Rectal smooth muscle tissue (tissue), 1 donor: ENCODE data around the gene DES.
A peak's percentile ranks its signal among the peaks of the same experiment; 100 is the strongest.
"Not testable (repeated sequence)": the region's sequence is repeated elsewhere in the genome, so short reads cannot be mapped to it uniquely, and the experiment has no call there.

Source experiments
- H3K27ac ChIP-seq: one replicate; pipeline ENCODE4 v1.7.0; 2013; ENCODE audit warnings: low read depth, low read length, inconsistent platforms
- H3K27me3 ChIP-seq: one replicate; pipeline ENCODE4 v1.7.0; 2013; ENCODE audit warnings: low read length; ENCODE audit not compliant: control insufficient read depth, insufficient read depth
- H3K36me3 ChIP-seq: one replicate; pipeline ENCODE4 v1.7.0; 2013; ENCODE audit warnings: low read length; ENCODE audit not compliant: control insufficient read depth, insufficient read depth
- H3K4me1 ChIP-seq: one replicate; pipeline ENCODE4 v1.7.0; 2013; ENCODE audit warnings: low read length; ENCODE audit not compliant: control insufficient read depth, insufficient read depth
- H3K4me3 ChIP-seq: one replicate; pipeline ENCODE4 v1.7.0; 2013; ENCODE audit warnings: low read length
- H3K9ac ChIP-seq: one replicate; pipeline ENCODE4 v1.7.0; 2013; ENCODE audit warnings: low read length

The DES gene

GRCh38 chr2:219388121-219388906 lies 29.9 kb upstream of the DES start:
- Histone ChIP-seq H3K4me1 (peaks cover 9% of the 10 kb centered on the region), H3K9ac (no peak overlapping the region), H3K4me3 (peak overlapping the region; percentile 11)

GRCh38 chr2:219388907-219389156 lies 29.3 kb upstream of the DES start:
- Histone ChIP-seq H3K27me3 (no peaks in the 10 kb centered on the region), H3K36me3 (peaks cover 20% of the 10 kb centered on the region), H3K4me3 (peak overlapping the region; percentile 11), H3K27ac (peak overlapping the region; percentile 75), H3K4me1 (peaks cover 9% of the 10 kb centered on the region), H3K9ac (no peak overlapping the region)

More at GRCh38 chr2:219388121-219388906, 29.9 kb upstream of the DES start:
- Histone ChIP-seq H3K36me3 (peaks cover 22% of the 10 kb centered on the region), H3K27ac (peak overlapping the region; percentile 75), H3K27me3 (no peaks in the 10 kb centered on the region)

- no peaks in the 10 kb centered on the region for H3K4me1 ChIP-seq
These were observed 25.4 kb upstream of the DES start for GRCh38 chr2:219392754-219393153.

GRCh38 chr2:219395056-219395455 lies 23.1 kb upstream of the DES start:
- not testable (repeated sequence) for H3K4me3 ChIP-seq, H3K27ac ChIP-seq, H3K36me3 ChIP-seq, H3K4me1 ChIP-seq, H3K9ac ChIP-seq, H3K27me3 ChIP-seq

More at GRCh38 chr2:219392754-219393153, 25.4 kb upstream of the DES start:
- Histone ChIP-seq H3K27me3 (no peaks in the 10 kb centered on the region), H3K36me3 (no peaks in the 10 kb centered on the region), H3K4me3 (no peak overlapping the region), H3K27ac (no peak overlapping the region), H3K9ac (no peak overlapping the region)

GRCh38 chr2:219395609-219396008 lies 22.6 kb upstream of the DES start:
- Histone ChIP-seq H3K27me3 (no peaks in the 10 kb centered on the region), H3K36me3 (no peaks in the 10 kb centered on the region), H3K4me3 (no peak overlapping the region), H3K9ac (no peak overlapping the region), H3K27ac (no peak overlapping the region), H3K4me1 (no peaks in the 10 kb centered on the region)

GRCh38 chr2:219396863-219397457 lies 21.2 kb upstream of the DES start:
- Histone ChIP-seq H3K27ac (no peak overlapping the region), H3K36me3 (no peaks in the 10 kb centered on the region), H3K4me1 (no peaks in the 10 kb centered on the region), H3K4me3 (no peak overlapping the region), H3K27me3 (no peaks in the 10 kb centered on the region), H3K9ac (no peak overlapping the region)

- Histone ChIP-seq H3K27ac (no peak overlapping the region), H3K4me1 (no peaks in the 10 kb centered on the region), H3K36me3 (no peaks in the 10 kb centered on the region), H3K4me3 (no peak overlapping the region), H3K9ac (no peak overlapping the region), H3K27me3 (no peaks in the 10 kb centered on the region)
These were observed 19.3 kb upstream of the DES start for GRCh38 chr2:219398721-219399363.

GRCh38 chr2:219399716-219400478 lies 18.3 kb upstream of the DES start:
- Histone ChIP-seq H3K4me3 (no peak overlapping the region), H3K9ac (no peak overlapping the region), H3K4me1 (peaks cover 9% of the 10 kb centered on the region), H3K36me3 (no peaks in the 10 kb centered on the region), H3K27me3 (no peaks in the 10 kb centered on the region), H3K27ac (no peak overlapping the region)

- Histone ChIP-seq H3K4me1 (peaks cover 14% of the 10 kb centered on the region), H3K9ac (no peak overlapping the region), H3K36me3 (no peaks in the 10 kb centered on the region), H3K4me3 (no peak overlapping the region), H3K27ac (no peak overlapping the region), H3K27me3 (no peaks in the 10 kb centered on the region)
These were observed 17.6 kb upstream of the DES start for GRCh38 chr2:219400562-219400961.

- H3K27ac ChIP-seq: no peak overlapping the region
- H3K4me3 ChIP-seq: no peak overlapping the region
- H3K27me3 ChIP-seq: no peaks in the 10 kb centered on the region
- peaks cover 25% of the 10 kb centered on the region for H3K4me1 ChIP-seq
- H3K9ac ChIP-seq: no peak overlapping the region
- no peaks in the 10 kb centered on the region for H3K36me3 ChIP-seq
These were observed 16.6 kb upstream of the DES start for GRCh38 chr2:219401606-219402005.

- Histone ChIP-seq H3K36me3 (no peaks in the 10 kb centered on the region), H3K4me1 (peaks cover 31% of the 10 kb centered on the region), H3K27me3 (no peaks in the 10 kb centered on the region), H3K27ac (peak overlapping the region; percentile 98), H3K9ac (no peak overlapping the region), H3K4me3 (no peak overlapping the region)
These were observed 15.3 kb upstream of the DES start for GRCh38 chr2:219402665-219403515.

GRCh38 chr2:219403861-219404260 lies 14.3 kb upstream of the DES start:
- H3K4me1 ChIP-seq: peaks cover 39% of the 10 kb centered on the region
- H3K4me3 ChIP-seq: no peak overlapping the region
- no peaks in the 10 kb centered on the region for H3K27me3 ChIP-seq
- no peak overlapping the region for H3K9ac ChIP-seq
- peak overlapping the region; percentile 98 for H3K27ac ChIP-seq
- no peaks in the 10 kb centered on the region for H3K36me3 ChIP-seq
